CD4-positive, CD25-positive, alpha-beta regulatory T cell (primary cell): ENCODE results near the gene CPNE5. TPM values are rescaled to one million over a fixed set of nuclear protein-coding genes. Genes with fewer than 3 reads are reported as not detected.
A peak's percentile ranks its signal among the peaks of the same experiment; 100 is the strongest.

Experiments
- ATAC-seq, 2 donors: fragments of 150-1000 bp; cut with Tn5 transposase; one replicate each; pipeline ENCODE4 v1.10.0; 2021; ENCODE audit warnings: low read depth in 2 of 2, moderate number of reproducible peaks in 2 of 2, moderate library complexity in 1 of 2
- DNase-seq, 3 donors: peaks; one replicate each; pipeline versions ENCODE4 v3.0.0 to v3.0.0-alpha.2; 2012 to 2022; ENCODE audit warnings: mixed read lengths in 1 of 3
- H3K27ac ChIP-seq: one replicate; pipeline ENCODE4 v1.7.0; 2013; ENCODE audit warnings: mild to moderate bottlenecking, low read length; ENCODE audit not compliant: insufficient read depth, poor library complexity, severe bottlenecking
- H3K27me3 ChIP-seq: one replicate; pipeline ENCODE4 v1.7.0; 2013; ENCODE audit warnings: low read length; ENCODE audit not compliant: control insufficient read depth, insufficient read depth
- H3K36me3 ChIP-seq: one replicate; pipeline ENCODE4 v1.7.0; 2013; ENCODE audit warnings: mild to moderate bottlenecking, low read length, moderate library complexity; ENCODE audit not compliant: control insufficient read depth, insufficient read depth
- H3K4me1 ChIP-seq: 2 replicates; pipeline ENCODE4 v1.7.0; 2013; ENCODE audit warnings: mild to moderate bottlenecking, low read length; ENCODE audit not compliant: insufficient read depth, control insufficient read depth, poor library complexity, severe bottlenecking
- H3K4me3 ChIP-seq: one replicate; pipeline ENCODE4 v1.7.0; 2013; ENCODE audit warnings: low read depth, mild to moderate bottlenecking, low read length, moderate library complexity
- H3K9me3 ChIP-seq, 2 experiments: 1 replicate in 1 of 2; 2 replicates in 1 of 2; pipeline ENCODE4 v1.7.0; 2013; ENCODE audit warnings: low read length in 2 of 2, mild to moderate bottlenecking in 1 of 2, moderate library complexity in 1 of 2; ENCODE audit not compliant: control insufficient read depth in 2 of 2
- H3K27ac Mint-ChIP-seq, 3 donors: one replicate each; pipeline ENCODE4 v1.8.0; 2020 to 2022; ENCODE audit warnings: mild to moderate bottlenecking in 3 of 3, mixed read lengths in 3 of 3, moderate library complexity in 2 of 3
- H3K27me3 Mint-ChIP-seq: one replicate; pipeline ENCODE4 v1.8.0; 2022; ENCODE audit warnings: mild to moderate bottlenecking, mixed read lengths
- H3K36me3 Mint-ChIP-seq: one replicate; pipeline ENCODE4 v1.8.0; 2020; ENCODE audit warnings: mixed read lengths
- H3K4me1 Mint-ChIP-seq, 4 donors: one replicate each; pipeline ENCODE4 v1.8.0; 2020 to 2022; ENCODE audit warnings: mixed read lengths in 4 of 4, mild to moderate bottlenecking in 1 of 4
- H3K4me3 Mint-ChIP-seq, 4 donors: one replicate each; pipeline ENCODE4 v1.8.0; 2020 to 2022; ENCODE audit warnings: mild to moderate bottlenecking in 4 of 4, mixed read lengths in 4 of 4, moderate library complexity in 3 of 4
- H3K9me3 Mint-ChIP-seq, 7 donors: one replicate each; pipeline ENCODE4 v1.8.0; 2020 to 2022; ENCODE audit warnings: mixed read lengths in 7 of 7, mild to moderate bottlenecking in 3 of 7, moderate library complexity in 2 of 7
- polyA plus RNA-seq, 4 donors: library from polyadenylated mRNA; unstranded; fragments of 300-500 nt; fragmentation: Illumina TruSeq; gene quantifications; one replicate each; pipeline ENCODE4 v1.2.3, GENCODE V29; 2021
- total RNA-seq: library from RNA; stranded (reverse); gene quantifications from one replicate; pipeline ENCODE4 v1.2.3, GENCODE V29; 2022

The CPNE5 gene
- total and polyA plus RNA-seq, 5 donors from 2014 or later = 0.16 to 4.3 (median 0.83) TPM

GRCh38 chr6:36772397-36772796 lies 66.8 kb downstream of the CPNE5 start:
- DNase-seq (no peak), ATAC-seq (no peak)
- Histone ChIP-seq H3K27ac (no peak overlapping the region), H3K27me3 (no peaks in the 10 kb centered on the region), H3K4me1 (peaks cover 27% of the 10 kb centered on the region), H3K4me3 (no peak overlapping the region), H3K9me3 (no peaks in the 10 kb centered on the region), H3K36me3 (no peaks in the 10 kb centered on the region)
- no peaks in the 10 kb centered on the region for H3K9me3 Mint-ChIP-seq
- peak overlapping the region; percentile 67 to 96 (median 69) for H3K27ac Mint-ChIP-seq
- no peaks in the 10 kb centered on the region for H3K36me3 Mint-ChIP-seq
- H3K4me1 Mint-ChIP-seq = peaks cover 25 to 47% (median 26%) of the 10 kb centered on the region in 4 donors
- H3K4me3 Mint-ChIP-seq = no peak overlapping the region
- peaks cover 9% of the 10 kb centered on the region for H3K27me3 Mint-ChIP-seq

- ATAC-seq (no peak), DNase-seq (no peak)
- Histone ChIP-seq H3K4me3 (no peak overlapping the region), H3K9me3 (no peaks in the 10 kb centered on the region), H3K4me1 (peaks cover 27% of the 10 kb centered on the region), H3K27me3 (no peaks in the 10 kb centered on the region), H3K36me3 (no peaks in the 10 kb centered on the region), H3K27ac (peak overlapping the region; percentile 47)
- H3K9me3 Mint-ChIP-seq = no peaks in the 10 kb centered on the region
- H3K36me3 Mint-ChIP-seq = no peaks in the 10 kb centered on the region
- peaks cover 4% of the 10 kb centered on the region for H3K27me3 Mint-ChIP-seq
- H3K27ac Mint-ChIP-seq = peak overlapping the region; percentile 91 to 97 (median 96)
- H3K4me1 Mint-ChIP-seq = peaks cover 27 to 51% (median 30%) of the 10 kb centered on the region in 4 donors
- H3K4me3 Mint-ChIP-seq = peak overlapping the region in 3 of 4 donors; percentile 12 to 83 (median 69)
Measured at GRCh38 chr6:36771145-36771544, 68.1 kb downstream of the CPNE5 start.

GRCh38 chr6:36769676-36770499 lies 69.4 kb downstream of the CPNE5 start:
- Mint-ChIP-seq H3K27me3 (peaks cover 4% of the 10 kb centered on the region), H3K4me3 (peak overlapping the region; percentile 57 to 86 (median 78)), H3K36me3 (no peaks in the 10 kb centered on the region), H3K4me1 (peaks cover 29 to 56% (median 32%) of the 10 kb centered on the region in 4 donors), H3K9me3 (no peaks in the 10 kb centered on the region), H3K27ac (peak overlapping the region; percentile 91 to 97 (median 96))
- Histone ChIP-seq H3K4me3 (peak overlapping the region; percentile 57), H3K36me3 (no peaks in the 10 kb centered on the region), H3K4me1 (peaks cover 27% of the 10 kb centered on the region), H3K9me3 (no peaks in the 10 kb centered on the region), H3K27me3 (no peaks in the 10 kb centered on the region), H3K27ac (peak overlapping the region; percentile 61)
- DNase-seq = peak in 1 of 3 donors; percentile 85
- peak; percentile 56 to 59 for ATAC-seq

- H3K4me1 ChIP-seq = peaks cover 27% of the 10 kb centered on the region
- peak overlapping the region; percentile 1 for H3K4me3 ChIP-seq
- Mint-ChIP-seq H3K27me3 (peaks cover 4% of the 10 kb centered on the region), H3K4me3 (peak overlapping the region; percentile 57 to 86 (median 78)), H3K9me3 (no peaks in the 10 kb centered on the region), H3K36me3 (no peaks in the 10 kb centered on the region), H3K27ac (peak overlapping the region; percentile 91 to 97 (median 96)), H3K4me1 (peaks cover 29 to 56% (median 32%) of the 10 kb centered on the region in 4 donors)
- DNase-seq (no peak), ATAC-seq (peak in 1 of 2 donors; percentile 14)
- no peaks in the 10 kb centered on the region for H3K9me3 ChIP-seq
- H3K36me3 ChIP-seq = no peaks in the 10 kb centered on the region
- H3K27me3 ChIP-seq = no peaks in the 10 kb centered on the region
- H3K27ac ChIP-seq = peak overlapping the region; percentile 61
Measured at GRCh38 chr6:36769183-36769675, 70.0 kb downstream of the CPNE5 start.

GRCh38 chr6:36766399-36766945 lies 72.8 kb downstream of the CPNE5 start:
- peak overlapping the region in 3 of 4 donors; percentile 38 to 62 (median 52) for H3K4me3 Mint-ChIP-seq
- no peak overlapping the region for H3K4me3 ChIP-seq
- ATAC-seq = no peak
- H3K9me3 ChIP-seq = no peaks in the 10 kb centered on the region
- H3K27ac ChIP-seq = no peak overlapping the region
- H3K4me1 ChIP-seq = peaks cover 27% of the 10 kb centered on the region
- no peaks in the 10 kb centered on the region for H3K36me3 Mint-ChIP-seq
- DNase-seq = no peak
- no peak overlapping the region for H3K27ac Mint-ChIP-seq
- peaks cover 27 to 43% (median 31%) of the 10 kb centered on the region in 4 donors for H3K4me1 Mint-ChIP-seq
- H3K36me3 ChIP-seq = no peaks in the 10 kb centered on the region
- H3K27me3 ChIP-seq = no peaks in the 10 kb centered on the region
- no peaks in the 10 kb centered on the region for H3K27me3 Mint-ChIP-seq
- H3K9me3 Mint-ChIP-seq = no peaks in the 10 kb centered on the region

- no peaks in the 10 kb centered on the region for H3K9me3 ChIP-seq
- no peaks in the 10 kb centered on the region for H3K36me3 ChIP-seq
- Mint-ChIP-seq H3K4me3 (peak overlapping the region in 2 of 4 donors; percentile 52 to 62), H3K27me3 (no peaks in the 10 kb centered on the region), H3K9me3 (no peaks in the 10 kb centered on the region), H3K4me1 (peaks cover 22 to 37% (median 27%) of the 10 kb centered on the region in 4 donors), H3K27ac (no peak overlapping the region), H3K36me3 (no peaks in the 10 kb centered on the region)
- no peak overlapping the region for H3K4me3 ChIP-seq
- peaks cover 25% of the 10 kb centered on the region for H3K4me1 ChIP-seq
- no peaks in the 10 kb centered on the region for H3K27me3 ChIP-seq
- H3K27ac ChIP-seq = no peak overlapping the region
- peak; percentile 74 to 79 for ATAC-seq
- DNase-seq = peak; percentile 56 to 85 (median 74)
Measured at GRCh38 chr6:36765594-36766398, 73.4 kb downstream of the CPNE5 start.

- DNase-seq (no peak), ATAC-seq (no peak)
- Histone ChIP-seq H3K27me3 (no peaks in the 10 kb centered on the region), H3K9me3 (no peaks in the 10 kb centered on the region), H3K4me1 (peaks cover 19% of the 10 kb centered on the region), H3K4me3 (no peak overlapping the region), H3K36me3 (no peaks in the 10 kb centered on the region), H3K27ac (no peak overlapping the region)
- no peaks in the 10 kb centered on the region for H3K27me3 Mint-ChIP-seq
- H3K36me3 Mint-ChIP-seq = no peaks in the 10 kb centered on the region
- peaks cover 17 to 31% (median 22%) of the 10 kb centered on the region in 4 donors for H3K4me1 Mint-ChIP-seq
- H3K4me3 Mint-ChIP-seq = no peak overlapping the region
- no peaks in the 10 kb centered on the region for H3K9me3 Mint-ChIP-seq
- H3K27ac Mint-ChIP-seq = no peak overlapping the region
Measured at GRCh38 chr6:36765190-36765589, 74.1 kb downstream of the CPNE5 start.
